Gastrocnemius medialis (tissue), 4 donors: Measurements from ENCODE around the gene CAMTA2.

Source experiments
- CTCF ChIP-seq, 5 experiments: fragments of 450-650 bp in 3 of 5; fragments of 200-600 bp in 2 of 5; sonication (generic) in 2 of 5; IDR thresholded peaks in 4 of 5; conservative IDR thresholded peaks in 1 of 5; 1 replicate in 4 of 5; 2 replicates in 1 of 5; pipeline ENCODE4 v1.5.1; 2016 to 2019; ENCODE audit warnings: antibody characterized with exemption in 5 of 5, mild to moderate bottlenecking in 3 of 5, moderate library complexity in 3 of 5
- POLR2A ChIP-seq, 2 donors: fragments of 450-650 bp; IDR thresholded peaks; one replicate each; pipeline ENCODE4 v1.6.1; 2017; ENCODE audit warnings: antibody characterized with exemption in 2 of 2, mild to moderate bottlenecking in 2 of 2, moderate library complexity in 2 of 2

- no peak for TF ChIP-seq POLR2A (IDR thresholded peaks at IDR 0.05)
- TF ChIP-seq CTCF (IDR thresholded peaks at IDR 0.05 in 4 of 5, conservative IDR thresholded peaks at IDR 0.05 in 1 of 5), result no peak
Measured at GRCh38 chr17:4945944-4946280, 41.6 kb downstream of the CAMTA2 start.
